RWPE2 (cell line): ENCODE data around the gene PYGO2.
A peak's percentile ranks its signal among the peaks of the same experiment; 100 is the strongest.
"Not testable (repeated sequence)": the region's sequence is repeated elsewhere in the genome, so short reads cannot be mapped to it uniquely, and the experiment has no call there.

ENCODE experiments used
- ATAC-seq: fragments of 200-7000 bp; cut with Tn5 transposase; 3 replicates; pipeline ENCODE4 v1.9.1; 2021; ENCODE audit warnings: low read depth
- DNase-seq: peaks from one replicate; pipeline ENCODE4 v3.0.0-alpha.2; 2020; ENCODE audit warnings: low spot score
- H3K27ac ChIP-seq: fragments of 450-650 bp; 2 replicates; pipeline ENCODE4 v1.5.1; 2017; ENCODE audit warnings: mild to moderate bottlenecking; ENCODE audit not compliant: poor library complexity, severe bottlenecking
- H3K27me3 ChIP-seq: fragments of 250-450 bp; sonication (Bioruptor Pico); 2 replicates; pipeline ENCODE4 v1.5.1; 2021; ENCODE audit warnings: mild to moderate bottlenecking, moderate library complexity; ENCODE audit not compliant: insufficient read depth, poor library complexity, severe bottlenecking
- H3K36me3 ChIP-seq: fragments of 250-450 bp; sonication (Bioruptor Pico); 2 replicates; pipeline ENCODE4 v1.5.1; 2020; ENCODE audit warnings: low read depth, mild to moderate bottlenecking, moderate library complexity
- H3K4me1 ChIP-seq: fragments of 250-450 bp; sonication (Bioruptor Pico); 2 replicates; pipeline ENCODE4 v1.5.1; 2021; ENCODE audit warnings: mild to moderate bottlenecking, moderate library complexity; ENCODE audit not compliant: insufficient read depth, poor library complexity, severe bottlenecking
- H3K4me3 ChIP-seq: fragments of 250-450 bp; sonication (Bioruptor Pico); 2 replicates; pipeline ENCODE4 v1.5.1; 2021; ENCODE audit warnings: mild to moderate bottlenecking, moderate library complexity; ENCODE audit not compliant: severe bottlenecking
- H3K9me3 ChIP-seq: fragments of 250-450 bp; sonication (Bioruptor Pico); 2 replicates; pipeline ENCODE4 v1.5.1; 2021; ENCODE audit warnings: mild to moderate bottlenecking, moderate library complexity; ENCODE audit not compliant: severe bottlenecking
- CTCF ChIP-seq: fragments of 450-650 bp; IDR thresholded peaks from one replicate; pipeline ENCODE4 v1.5.1; 2017; ENCODE audit warnings: mild to moderate bottlenecking, moderate library complexity; ENCODE audit not compliant: poor library complexity, severe bottlenecking

Gene PYGO2

GRCh38 chr1:154996966-154997701 lies 35.6 kb upstream of the PYGO2 start:
- no peaks in the 10 kb centered on the region for H3K27me3 ChIP-seq
- H3K27ac ChIP-seq, result no peak overlapping the region
- no peak for TF ChIP-seq CTCF
- no peaks in the 10 kb centered on the region for H3K36me3 ChIP-seq
- no peak for DNase-seq
- H3K4me1 ChIP-seq, result peaks cover 6% of the 10 kb centered on the region
- H3K4me3 ChIP-seq, result no peak overlapping the region
- H3K9me3 ChIP-seq, result no peaks in the 10 kb centered on the region
- no peak for ATAC-seq

- peak; percentile 79 for TF ChIP-seq CTCF
- not testable (repeated sequence) for H3K27me3 ChIP-seq, H3K27ac ChIP-seq, H3K9me3 ChIP-seq, H3K4me1 ChIP-seq, H3K36me3 ChIP-seq, H3K4me3 ChIP-seq
- 0 out of 3 replicates have a peak, but pooled peaks have one; percentile 24 for ATAC-seq
- DNase-seq, result peak; percentile 60
Measured at GRCh38 chr1:154995301-154995983, 33.9 kb upstream of the PYGO2 start.

GRCh38 chr1:154994591-154994990 lies 33.0 kb upstream of the PYGO2 start:
- Histone ChIP-seq H3K36me3 (peaks cover 15% of the 10 kb centered on the region), H3K27ac (no peak overlapping the region), H3K27me3 (no peaks in the 10 kb centered on the region), H3K4me3 (no peak overlapping the region), H3K4me1 (no peaks in the 10 kb centered on the region), H3K9me3 (no peaks in the 10 kb centered on the region)
- TF ChIP-seq CTCF, result no peak
- ATAC-seq (no peak), DNase-seq (no peak)

GRCh38 chr1:154994269-154994587 lies 32.6 kb upstream of the PYGO2 start:
- DNase-seq, result no peak
- H3K4me3 ChIP-seq, result no peak overlapping the region
- peaks cover 19% of the 10 kb centered on the region for H3K36me3 ChIP-seq
- H3K4me1 ChIP-seq, result no peaks in the 10 kb centered on the region
- no peaks in the 10 kb centered on the region for H3K27me3 ChIP-seq
- no peak for ATAC-seq
- peak overlapping the region; percentile 13 for H3K27ac ChIP-seq
- no peaks in the 10 kb centered on the region for H3K9me3 ChIP-seq
- no peak for TF ChIP-seq CTCF
